ENCODE results near the gene ZNF598.

DNA sequence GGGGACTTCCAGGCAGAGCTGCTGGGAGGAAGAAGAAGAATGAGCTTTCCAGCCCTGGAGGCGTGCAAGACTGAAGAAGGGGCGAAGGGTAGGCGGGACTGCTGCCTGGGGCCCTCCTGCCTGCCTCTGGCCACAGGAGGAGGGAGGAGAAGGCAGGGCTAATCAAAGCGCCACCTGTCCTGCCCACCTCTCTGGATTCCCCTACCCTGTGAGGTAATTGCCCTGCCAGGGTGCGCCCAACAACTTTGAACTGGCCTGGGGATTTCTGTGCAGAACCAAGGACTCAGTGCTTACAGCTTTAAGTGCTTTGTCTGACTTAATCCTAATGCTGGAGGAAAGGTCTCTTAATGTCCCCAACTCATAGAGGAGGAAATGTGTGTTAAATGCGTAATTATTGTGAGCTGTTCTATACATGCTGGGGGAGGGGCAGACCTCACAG lies 28.2 kb downstream of the ZNF598 start, which contains the start of gene NOXO1:
- TF ChIP-seq, protein P1, sequence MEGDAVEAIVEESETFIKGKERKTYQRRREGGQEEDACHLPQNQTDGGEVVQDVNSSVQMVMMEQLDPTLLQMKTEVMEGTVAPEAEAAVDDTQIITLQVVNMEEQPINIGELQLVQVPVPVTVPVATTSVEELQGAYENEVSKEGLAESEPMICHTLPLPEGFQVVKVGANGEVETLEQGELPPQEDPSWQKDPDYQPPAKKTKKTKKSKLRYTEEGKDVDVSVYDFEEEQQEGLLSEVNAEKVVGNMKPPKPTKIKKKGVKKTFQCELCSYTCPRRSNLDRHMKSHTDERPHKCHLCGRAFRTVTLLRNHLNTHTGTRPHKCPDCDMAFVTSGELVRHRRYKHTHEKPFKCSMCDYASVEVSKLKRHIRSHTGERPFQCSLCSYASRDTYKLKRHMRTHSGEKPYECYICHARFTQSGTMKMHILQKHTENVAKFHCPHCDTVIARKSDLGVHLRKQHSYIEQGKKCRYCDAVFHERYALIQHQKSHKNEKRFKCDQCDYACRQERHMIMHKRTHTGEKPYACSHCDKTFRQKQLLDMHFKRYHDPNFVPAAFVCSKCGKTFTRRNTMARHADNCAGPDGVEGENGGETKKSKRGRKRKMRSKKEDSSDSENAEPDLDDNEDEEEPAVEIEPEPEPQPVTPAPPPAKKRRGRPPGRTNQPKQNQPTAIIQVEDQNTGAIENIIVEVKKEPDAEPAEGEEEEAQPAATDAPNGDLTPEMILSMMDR (conservative IDR thresholded peaks at IDR 0.05; ENCODE audit: low read depth, low read length), result no peak
- no peak for TF ChIP-seq EZH2phosphoT487 (IDR thresholded peaks at IDR 0.05; ENCODE audit: borderline replicate concordance, low read length)

Data from PC-3 (cell line).